ENCODE data around the gene CCK. TPM values are rescaled to one million over a fixed set of nuclear protein-coding genes. Genes with fewer than 3 reads are reported as not detected.
"Not testable (repeated sequence)": the region's sequence is repeated elsewhere in the genome, so short reads cannot be mapped to it uniquely, and the experiment has no call there.

Gene CCK
- total RNA-seq, 1 experiment from 2014 or later = not detected

DNA sequence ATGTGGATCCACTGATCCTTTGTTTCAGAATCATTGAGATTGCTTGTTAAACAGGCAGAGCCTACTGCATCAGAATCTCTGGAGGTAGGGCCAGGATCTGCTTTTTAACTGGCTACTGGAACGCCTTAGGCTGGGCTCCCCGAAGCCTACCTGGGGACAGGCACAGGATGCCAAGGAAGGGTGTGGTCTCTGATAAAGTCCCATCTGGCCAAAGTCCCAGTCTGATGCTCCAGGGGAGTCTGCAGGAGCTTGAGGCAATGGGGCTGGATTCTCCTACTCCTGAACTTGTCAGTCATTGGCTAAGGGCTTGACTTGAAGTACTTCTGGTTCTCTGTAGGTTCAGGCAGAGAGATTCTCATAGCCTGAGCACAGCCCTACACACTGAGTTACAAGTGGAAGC lies 22.4 kb upstream of the CCK start:
- Histone ChIP-seq H3K36me3 (ENCODE audit: low read depth, low read length) (no peaks in the 10 kb centered on the region), H3F3A (ENCODE audit: low read length, unreplicated experiment) (no peaks in the 10 kb centered on the region), H3K9me2 (replicated peaks; ENCODE audit: low read length) (no peaks in the 10 kb centered on the region), H3K9me3 (ENCODE audit: low read length) (no peaks in the 10 kb centered on the region), H3K27me3 (ENCODE audit: low read length) (no peaks in the 10 kb centered on the region), H3K79me2 (ENCODE audit: low read length) (no peaks in the 10 kb centered on the region), H3K27ac (ENCODE audit: low read length) (no peak overlapping the region), H2AFZ (ENCODE audit: low read length) (no peak overlapping the region), H3K4me3 (ENCODE audit: low read length) (no peak overlapping the region), H3K4me2 (ENCODE audit: low read length) (no peak overlapping the region), H3K9ac (ENCODE audit: low read length) (no peak overlapping the region), H4K20me1 (ENCODE audit: low read length) (no peaks in the 10 kb centered on the region), H3K4me1 (ENCODE audit: insufficient read depth, low read length) (no peaks in the 10 kb centered on the region)
- intact Hi-C loops (cut with micrococcal nuclease) = no loop called here
- ATAC-seq (no peak; the same call in 1 of the 2 replicates), DNase-seq (peak; percentile 24)
- TF ChIP-seq, protein P1, sequence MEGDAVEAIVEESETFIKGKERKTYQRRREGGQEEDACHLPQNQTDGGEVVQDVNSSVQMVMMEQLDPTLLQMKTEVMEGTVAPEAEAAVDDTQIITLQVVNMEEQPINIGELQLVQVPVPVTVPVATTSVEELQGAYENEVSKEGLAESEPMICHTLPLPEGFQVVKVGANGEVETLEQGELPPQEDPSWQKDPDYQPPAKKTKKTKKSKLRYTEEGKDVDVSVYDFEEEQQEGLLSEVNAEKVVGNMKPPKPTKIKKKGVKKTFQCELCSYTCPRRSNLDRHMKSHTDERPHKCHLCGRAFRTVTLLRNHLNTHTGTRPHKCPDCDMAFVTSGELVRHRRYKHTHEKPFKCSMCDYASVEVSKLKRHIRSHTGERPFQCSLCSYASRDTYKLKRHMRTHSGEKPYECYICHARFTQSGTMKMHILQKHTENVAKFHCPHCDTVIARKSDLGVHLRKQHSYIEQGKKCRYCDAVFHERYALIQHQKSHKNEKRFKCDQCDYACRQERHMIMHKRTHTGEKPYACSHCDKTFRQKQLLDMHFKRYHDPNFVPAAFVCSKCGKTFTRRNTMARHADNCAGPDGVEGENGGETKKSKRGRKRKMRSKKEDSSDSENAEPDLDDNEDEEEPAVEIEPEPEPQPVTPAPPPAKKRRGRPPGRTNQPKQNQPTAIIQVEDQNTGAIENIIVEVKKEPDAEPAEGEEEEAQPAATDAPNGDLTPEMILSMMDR (conservative IDR thresholded peaks at IDR 0.05; ENCODE audit: low read depth, low read length) = no peak
- no peak for TF ChIP-seq EZH2 (IDR thresholded peaks at IDR 0.05; ENCODE audit: low read length, unreplicated experiment)
- no peak for TF ChIP-seq EZH2phosphoT487 (IDR thresholded peaks at IDR 0.05; ENCODE audit: borderline replicate concordance, low read length)
- ChIA-PET CTCF (no interaction called here), POLR2A (ENCODE audit: unreplicated experiment) (no interaction called here)
- BruUV-seq (replicated peaks) = no TSS peak

DNA sequence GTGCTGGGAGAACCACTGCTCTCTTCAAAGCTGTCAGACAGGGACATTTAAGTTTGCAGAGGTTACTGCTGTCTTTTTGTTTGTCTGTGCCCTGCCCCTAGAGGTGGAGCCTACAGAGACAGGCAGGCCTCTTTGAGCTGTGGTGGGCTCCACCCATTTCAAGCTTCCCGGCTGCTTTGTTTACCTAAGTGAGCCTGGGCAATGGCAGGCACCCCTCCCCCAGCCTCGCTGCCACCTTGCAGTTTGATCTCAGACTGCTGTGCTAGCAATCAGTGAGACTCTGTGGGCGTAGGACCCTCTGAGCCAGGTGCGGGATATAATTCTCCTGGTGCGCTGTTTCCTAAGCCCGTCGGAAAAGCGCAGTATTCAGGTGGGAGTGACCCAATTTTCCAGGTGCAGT lies 21.4 kb upstream of the CCK start:
- H3F3A ChIP-seq (ENCODE audit: low read length, unreplicated experiment); H2AFZ ChIP-seq (ENCODE audit: low read length); H3K9me2 ChIP-seq (replicated peaks; ENCODE audit: low read length); H4K20me1 ChIP-seq (ENCODE audit: low read length); H3K9ac ChIP-seq (ENCODE audit: low read length); H3K4me3 ChIP-seq (ENCODE audit: low read length); H3K27me3 ChIP-seq (ENCODE audit: low read length); DNase-seq; H3K4me2 ChIP-seq (ENCODE audit: low read length); ATAC-seq; H3K79me2 ChIP-seq (ENCODE audit: low read length); POLR2A ChIA-PET (ENCODE audit: unreplicated experiment); H3K4me1 ChIP-seq (ENCODE audit: insufficient read depth, low read length); CTCF ChIA-PET; H3K27ac ChIP-seq (ENCODE audit: low read length); H3K9me3 ChIP-seq (ENCODE audit: low read length); intact Hi-C loops (cut with micrococcal nuclease); H3K36me3 ChIP-seq (ENCODE audit: low read depth, low read length); BruUV-seq (replicated peaks): not testable (repeated sequence)

DNA sequence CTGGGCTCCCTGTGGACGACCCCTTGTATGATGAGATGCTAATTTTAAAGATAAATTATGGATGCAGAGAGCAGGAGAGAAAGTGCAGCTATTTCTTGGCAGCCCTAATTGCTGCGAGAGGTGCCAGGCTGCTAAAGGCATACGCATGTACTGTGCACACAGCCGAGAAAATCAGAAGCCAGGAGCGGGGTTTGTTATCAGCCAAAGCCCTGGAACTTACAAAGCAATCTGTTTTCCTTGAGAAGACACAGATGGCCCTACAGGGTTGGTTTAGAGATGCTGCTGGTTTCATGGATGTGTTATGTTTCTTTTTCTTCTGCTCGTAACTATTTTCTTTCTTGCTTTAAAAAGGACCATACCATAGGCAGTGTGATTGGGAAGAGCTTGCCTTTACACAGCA lies 11.7 kb upstream of the CCK start:
- no peak for ATAC-seq

More for the DNA sequence above, 11.7 kb upstream of the CCK start:
- Histone ChIP-seq H4K20me1 (ENCODE audit: low read length) (no peaks in the 10 kb centered on the region), H2AFZ (ENCODE audit: low read length) (no peak overlapping the region), H3K9me3 (ENCODE audit: low read length) (no peaks in the 10 kb centered on the region), H3K9me2 (replicated peaks; ENCODE audit: low read length) (no peaks in the 10 kb centered on the region), H3K27me3 (ENCODE audit: low read length) (0 out of 2 replicates have a peak, but pooled peaks cover 6% of the 10 kb centered on the region), H3K4me3 (ENCODE audit: low read length) (no peak overlapping the region), H3K9ac (ENCODE audit: low read length) (no peak overlapping the region), H3K27ac (ENCODE audit: low read length) (no peak overlapping the region), H3K4me1 (ENCODE audit: insufficient read depth, low read length) (no peaks in the 10 kb centered on the region), H3K79me2 (ENCODE audit: low read length) (no peaks in the 10 kb centered on the region), H3F3A (ENCODE audit: low read length, unreplicated experiment) (no peaks in the 10 kb centered on the region), H3K36me3 (ENCODE audit: low read depth, low read length) (no peaks in the 10 kb centered on the region), H3K4me2 (ENCODE audit: low read length) (no peak overlapping the region)
- intact Hi-C loops (cut with micrococcal nuclease) = no loop called here
- POLR2A ChIA-PET (ENCODE audit: unreplicated experiment) = no interaction called here
- no peak for DNase-seq
- TF ChIP-seq EZH2phosphoT487 (IDR thresholded peaks at IDR 0.05; ENCODE audit: borderline replicate concordance, low read length) (no peak), EZH2 (IDR thresholded peaks at IDR 0.05; ENCODE audit: low read length, unreplicated experiment) (no peak)
- TF ChIP-seq, protein P1 (conservative IDR thresholded peaks at IDR 0.05; ENCODE audit: low read depth, low read length) = no peak
- no TSS peak for BruUV-seq (replicated peaks)
- CTCF ChIA-PET = no interaction called here
